Fibroblast of villous mesenchyme (primary cell): ENCODE measurements around the gene ACOX3. TPM values are rescaled to one million over a fixed set of nuclear protein-coding genes. Genes with fewer than 3 reads are reported as not detected.

Source experiments
- DNase-seq: peaks from one replicate; pipeline ENCODE4 v3.0.0-alpha.2; 2010; ENCODE audit warnings: low read depth
- H3K4me3 ChIP-seq: 2 replicates; pipeline ENCODE4 v1.5.1; 2011; ENCODE audit warnings: low read depth, mild to moderate bottlenecking, low read length
- CTCF ChIP-seq: IDR thresholded peaks from 2 replicates; pipeline ENCODE4 v1.5.1; 2012; ENCODE audit warnings: low read depth, mild to moderate bottlenecking, low read length; ENCODE audit not compliant: insufficient read depth
- total RNA-seq: library from RNA; depleted of rRNA; stranded (reverse); fragments of >200 nt; gene quantifications from 2 replicates; pipeline ENCODE4 v1.2.3, GENCODE V29; 2012

ACOX3 gene
- total RNA-seq, 1 donor: 26.8 TPM

DNA sequence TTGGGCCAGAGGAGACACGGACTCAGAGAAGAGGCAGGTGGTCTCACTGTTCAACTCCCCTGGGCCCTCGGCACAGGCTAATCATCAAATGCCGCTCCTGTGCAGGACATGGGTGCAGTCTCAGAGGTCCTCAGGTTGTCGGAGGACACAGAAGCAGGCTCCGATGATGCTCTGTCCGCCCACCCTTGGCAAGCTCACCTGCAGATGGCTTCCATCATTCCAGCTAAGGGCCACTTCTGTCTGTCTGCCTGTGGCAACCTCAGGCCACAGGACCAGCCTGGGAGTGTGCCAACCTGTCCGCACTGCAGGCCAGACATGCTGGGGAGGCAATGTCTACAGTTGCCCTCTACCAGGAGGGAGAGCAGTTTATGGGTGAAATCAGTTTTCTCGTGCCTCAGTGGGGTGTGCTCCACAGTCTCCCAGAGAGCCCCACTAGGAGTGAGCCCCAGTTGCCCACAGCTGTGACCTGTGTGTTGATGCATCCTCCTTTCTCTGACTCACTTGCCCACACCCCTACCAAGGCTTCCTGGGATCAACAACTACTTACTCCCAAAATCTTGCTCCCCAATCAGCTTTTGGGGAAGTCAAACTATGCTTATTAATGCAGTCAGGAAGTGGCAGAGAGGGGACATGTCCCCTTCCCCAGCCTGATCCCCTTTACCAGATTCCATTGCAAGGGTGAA is 115.1 kb downstream of the ACOX3 start:
- no peak for TF ChIP-seq CTCF
- DNase-seq: no peak
- H3K4me3 ChIP-seq: no peak overlapping the region

- TF ChIP-seq CTCF: no peak
- DNase-seq: no peak
These were observed 115.8 kb downstream of the ACOX3 start for GRCh38 chr4:8324640-8325239.

GRCh38 chr4:8323947-8324555 is 116.5 kb downstream of the ACOX3 start:
- TF ChIP-seq CTCF: no peak
- H3K4me3 ChIP-seq: no peak overlapping the region
- DNase-seq: no peak

More at GRCh38 chr4:8324640-8325239, 115.8 kb downstream of the ACOX3 start:
- no peak overlapping the region for H3K4me3 ChIP-seq

DNA sequence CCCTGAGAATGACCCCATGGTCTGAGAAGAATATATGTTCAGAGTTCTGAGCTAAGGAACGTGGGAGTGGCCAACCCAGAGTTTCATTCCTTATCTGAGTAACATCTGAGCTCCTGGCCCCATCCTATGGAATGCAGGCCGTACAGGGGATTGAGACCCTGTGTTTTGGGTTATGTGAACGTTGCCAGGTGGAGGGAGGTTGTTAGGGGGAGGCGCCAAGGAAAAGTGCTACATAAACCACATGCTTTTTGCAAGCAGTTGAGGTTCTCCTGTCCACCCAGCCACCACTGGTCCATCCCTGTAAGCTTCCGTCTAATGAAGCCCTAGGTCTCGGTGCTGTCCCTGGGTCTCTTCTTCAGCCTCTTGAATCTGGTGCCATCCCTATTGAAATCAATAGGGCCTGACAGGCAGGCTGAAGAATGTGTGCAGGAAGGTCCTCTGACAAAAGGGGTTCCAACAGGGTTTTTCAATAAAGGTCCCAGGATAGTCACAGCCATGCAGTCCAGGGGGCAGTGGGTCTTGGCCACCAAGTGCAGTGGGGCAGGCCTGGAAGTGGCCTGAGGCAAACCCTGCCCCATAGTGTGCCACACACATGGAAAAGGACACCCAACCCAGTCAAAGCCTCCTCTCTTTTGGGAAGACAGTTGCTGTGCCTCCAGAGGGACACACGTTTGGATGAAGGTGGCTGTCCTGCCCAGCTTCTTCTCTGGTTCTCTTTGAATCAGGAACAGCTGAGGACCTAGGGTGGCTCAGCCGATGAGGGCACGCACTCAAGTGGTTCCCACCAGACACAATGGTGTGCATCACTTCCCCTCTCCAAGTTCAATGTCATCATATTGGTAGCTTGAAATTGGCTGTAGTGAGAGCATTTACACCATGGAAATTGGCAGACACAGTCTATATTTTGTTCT is 117.5 kb downstream of the ACOX3 start:
- no peak overlapping the region for H3K4me3 ChIP-seq
- no peak for TF ChIP-seq CTCF
- no peak for DNase-seq

- no peak for DNase-seq
- H3K4me3 ChIP-seq: no peak overlapping the region
- TF ChIP-seq CTCF: no peak
These were observed 118.8 kb downstream of the ACOX3 start for GRCh38 chr4:8321771-8322170.

DNA sequence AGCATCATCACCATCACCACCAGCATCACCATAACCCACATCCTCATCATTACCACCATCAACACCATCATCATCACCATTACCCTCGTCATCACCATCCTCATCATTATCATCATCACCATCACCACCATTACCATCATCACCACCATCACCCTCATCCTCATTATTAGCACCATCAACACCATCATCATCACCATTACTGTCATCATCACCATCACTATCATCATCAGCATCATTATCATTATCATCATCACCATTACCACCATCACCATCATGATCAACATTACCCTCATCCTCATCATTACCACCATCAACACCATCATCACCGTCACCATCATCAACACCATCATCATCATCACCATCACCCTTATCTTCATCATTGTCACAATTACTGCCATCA is 119.3 kb downstream of the ACOX3 start:
- H3K4me3 ChIP-seq: no peak overlapping the region
- DNase-seq: no peak
- TF ChIP-seq CTCF: no peak
